PFSK-1 (cell line): ENCODE data around the gene ELF3.

Experiments
- FOXP2 ChIP-seq: optimal IDR thresholded peaks from 2 replicates; pipeline ENCODE3; 2011; ENCODE audit warnings: borderline replicate concordance, control low read depth, inconsistent platforms; ENCODE audit not compliant: insufficient read depth; ENCODE audit errors: extremely low read length, extremely low read depth
- POLR2AphosphoS5 ChIP-seq: IDR thresholded peaks from 2 replicates; pipeline ENCODE4 v1.6.1; 2012; ENCODE audit warnings: low read depth, mild to moderate bottlenecking, control low read depth, low read length, moderate library complexity

DNA sequence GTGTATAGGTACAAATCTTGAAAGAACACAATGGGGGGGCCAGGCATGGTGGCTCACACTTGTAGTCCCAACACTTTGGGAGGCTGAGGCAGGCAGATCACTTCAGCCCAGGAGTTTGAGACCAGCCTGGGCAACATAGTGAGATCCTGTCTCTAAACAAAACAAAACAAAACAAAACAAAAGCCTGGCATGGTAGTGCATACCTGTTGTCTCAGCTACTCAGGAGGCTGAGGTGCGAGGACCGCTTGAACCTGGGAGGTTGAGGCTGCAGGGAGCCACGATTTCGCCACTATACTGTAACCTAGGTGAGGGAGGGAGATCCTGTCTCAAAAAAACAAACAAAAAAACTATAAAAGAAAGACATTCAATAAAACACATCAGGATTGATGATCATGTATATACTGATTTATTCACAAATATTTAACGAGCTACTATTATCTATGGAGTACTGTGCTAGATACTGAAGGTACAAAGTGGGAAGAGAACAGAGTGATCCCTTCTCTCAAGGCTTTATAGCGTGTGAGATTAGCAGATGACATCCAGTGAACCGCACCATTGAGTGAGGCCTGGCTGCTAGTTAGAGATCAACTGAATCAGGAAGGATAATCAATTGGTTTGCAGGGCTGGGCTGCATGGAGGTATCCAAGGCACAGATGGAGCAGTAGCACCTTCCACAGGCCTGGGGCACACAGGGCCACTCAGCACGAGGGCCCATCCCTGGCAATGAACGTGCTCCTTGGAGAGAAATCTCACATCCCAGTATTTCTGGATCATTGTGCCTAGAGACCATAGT is 26.4 kb downstream of the ELF3 start:
- TF ChIP-seq POLR2AphosphoS5 (no peak), FOXP2 (no peak)
